GM10266 (cell line): ENCODE results near the gene MSI1.
"Not testable (repeated sequence)": the region's sequence is repeated elsewhere in the genome, so short reads cannot be mapped to it uniquely, and the experiment has no call there.

Source experiments
- DNase-seq: peaks from one replicate; pipeline ENCODE4 v3.0.0; 2012; ENCODE audit errors: extremely low spot score
- CTCF ChIP-seq: IDR thresholded peaks from 2 replicates; pipeline ENCODE4 v1.5.1; 2012; ENCODE audit warnings: mild to moderate bottlenecking, low read depth; ENCODE audit not compliant: control insufficient read depth, insufficient read depth; ENCODE audit errors: missing control alignments

MSI1 gene

GRCh38 chr12:120346031-120346430 is 22.9 kb downstream of the MSI1 start:
- no peak for TF ChIP-seq CTCF
- DNase-seq = no peak

GRCh38 chr12:120343692-120344091 is 25.3 kb downstream of the MSI1 start:
- DNase-seq = peak; percentile 14
- TF ChIP-seq CTCF = no peak

- no peak for DNase-seq
- no peak for TF ChIP-seq CTCF
Observed at GRCh38 chr12:120343039-120343537, 25.9 kb downstream of the MSI1 start.

GRCh38 chr12:120342175-120343038 is 26.6 kb downstream of the MSI1 start:
- peak; percentile 6 for DNase-seq
- no peak for TF ChIP-seq CTCF

- no peak for TF ChIP-seq CTCF
Observed at GRCh38 chr12:120339256-120339655, 29.7 kb downstream of the MSI1 start.

GRCh38 chr12:120337730-120338129 is 31.2 kb downstream of the MSI1 start:
- DNase-seq = no peak
- TF ChIP-seq CTCF = no peak

More at GRCh38 chr12:120339256-120339655, 29.7 kb downstream of the MSI1 start:
- no peak for DNase-seq

- not testable (repeated sequence) for DNase-seq
Observed at GRCh38 chr12:120336392-120336791, 32.6 kb downstream of the MSI1 start.

GRCh38 chr12:120335447-120335846 is 33.5 kb downstream of the MSI1 start:
- peak; percentile 8 for DNase-seq
- peak; percentile 58 for TF ChIP-seq CTCF
